Loucy (cell line): ENCODE data around the gene SLC39A8.

Experiments
- EZH2phosphoT487 ChIP-seq: fragments of 200-600 bp; IDR thresholded peaks from 2 replicates; pipeline ENCODE4 v1.6.1; 2018; ENCODE audit warnings: antibody characterized with exemption, mild to moderate bottlenecking, moderate library complexity, borderline replicate concordance
- TF ChIP-seq, protein P1 (sequence below): fragments of 200-600 bp; sonication (generic); conservative IDR thresholded peaks from 2 replicates; pipeline ENCODE4 v1.5.1; 2014; ENCODE audit warnings: mild to moderate bottlenecking, antibody characterized with exemption, low read length

GRCh38 chr4:102281171-102281839 lies 64.0 kb downstream of the SLC39A8 start:
- TF ChIP-seq, protein P1, sequence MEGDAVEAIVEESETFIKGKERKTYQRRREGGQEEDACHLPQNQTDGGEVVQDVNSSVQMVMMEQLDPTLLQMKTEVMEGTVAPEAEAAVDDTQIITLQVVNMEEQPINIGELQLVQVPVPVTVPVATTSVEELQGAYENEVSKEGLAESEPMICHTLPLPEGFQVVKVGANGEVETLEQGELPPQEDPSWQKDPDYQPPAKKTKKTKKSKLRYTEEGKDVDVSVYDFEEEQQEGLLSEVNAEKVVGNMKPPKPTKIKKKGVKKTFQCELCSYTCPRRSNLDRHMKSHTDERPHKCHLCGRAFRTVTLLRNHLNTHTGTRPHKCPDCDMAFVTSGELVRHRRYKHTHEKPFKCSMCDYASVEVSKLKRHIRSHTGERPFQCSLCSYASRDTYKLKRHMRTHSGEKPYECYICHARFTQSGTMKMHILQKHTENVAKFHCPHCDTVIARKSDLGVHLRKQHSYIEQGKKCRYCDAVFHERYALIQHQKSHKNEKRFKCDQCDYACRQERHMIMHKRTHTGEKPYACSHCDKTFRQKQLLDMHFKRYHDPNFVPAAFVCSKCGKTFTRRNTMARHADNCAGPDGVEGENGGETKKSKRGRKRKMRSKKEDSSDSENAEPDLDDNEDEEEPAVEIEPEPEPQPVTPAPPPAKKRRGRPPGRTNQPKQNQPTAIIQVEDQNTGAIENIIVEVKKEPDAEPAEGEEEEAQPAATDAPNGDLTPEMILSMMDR, result no peak
- TF ChIP-seq EZH2phosphoT487, result no peak
